GM21529 (cell line): ENCODE data around the gene DIPK1A.
A peak's percentile ranks its signal among the peaks of the same experiment; 100 is the strongest.

ENCODE experiments used
- ATAC-seq: cut with Tn5 transposase; IDR thresholded peaks from one replicate; pipeline ENCODE4 v1.9.1; 2021; ENCODE audit not compliant: unreplicated experiment

DIPK1A gene

GRCh38 chr1:92953491-92953890 lies 7.8 kb downstream of the DIPK1A start:
- peak; percentile 63 for ATAC-seq

GRCh38 chr1:92952714-92953113 lies 8.5 kb downstream of the DIPK1A start:
- no peak for ATAC-seq

GRCh38 chr1:92951141-92951582 lies 10.1 kb downstream of the DIPK1A start:
- peak; percentile 76 for ATAC-seq

- no peak for ATAC-seq
Measured at GRCh38 chr1:92949937-92950817, 11.1 kb downstream of the DIPK1A start.

- no peak for ATAC-seq
Measured at GRCh38 chr1:92948071-92948470, 13.2 kb downstream of the DIPK1A start.

GRCh38 chr1:92945748-92946270 lies 15.5 kb downstream of the DIPK1A start:
- no peak for ATAC-seq

GRCh38 chr1:92944901-92945747 lies 16.1 kb downstream of the DIPK1A start:
- ATAC-seq, result no peak

GRCh38 chr1:92943502-92943847 lies 17.8 kb downstream of the DIPK1A start:
- no peak for ATAC-seq

GRCh38 chr1:92940541-92940940 lies 20.7 kb downstream of the DIPK1A start:
- ATAC-seq, result no peak

- ATAC-seq, result no peak
Measured at GRCh38 chr1:92937731-92938130, 23.5 kb downstream of the DIPK1A start.

GRCh38 chr1:92936865-92937264 lies 24.4 kb downstream of the DIPK1A start:
- no peak for ATAC-seq

GRCh38 chr1:92934395-92935378 lies 26.6 kb downstream of the DIPK1A start:
- ATAC-seq, result no peak

- no peak for ATAC-seq
Measured at GRCh38 chr1:92933459-92933858, 27.8 kb downstream of the DIPK1A start.

GRCh38 chr1:92931691-92932090 lies 29.6 kb downstream of the DIPK1A start:
- no peak for ATAC-seq

- ATAC-seq, result no peak
Measured at GRCh38 chr1:92929461-92929860, 31.8 kb downstream of the DIPK1A start.

- ATAC-seq, result no peak
Measured at GRCh38 chr1:92927870-92928269, 33.4 kb downstream of the DIPK1A start.

- no peak for ATAC-seq
Measured at GRCh38 chr1:92926873-92927272, 34.4 kb downstream of the DIPK1A start.

GRCh38 chr1:92924501-92924900 lies 36.8 kb downstream of the DIPK1A start:
- no peak for ATAC-seq

- ATAC-seq, result no peak
Measured at GRCh38 chr1:92923664-92924063, 37.6 kb downstream of the DIPK1A start.

- no peak for ATAC-seq
Measured at GRCh38 chr1:92922356-92923035, 38.8 kb downstream of the DIPK1A start.
